ENCODE measurements around the gene RPL10A.
"Not testable (repeated sequence)": the region's sequence is repeated elsewhere in the genome, so short reads cannot be mapped to it uniquely, and the experiment has no call there.

Gene RPL10A

GRCh38 chr6:35506536-35506935 is 38.3 kb downstream of the RPL10A start:
- Mint-ChIP-seq H3K27ac (peak overlapping the region; percentile 12), H3K36me3 (no peaks in the 10 kb centered on the region), H3K4me1 (no peaks in the 10 kb centered on the region), H3K27me3 (peaks cover 14% of the 10 kb centered on the region), H3K9me3 (no peaks in the 10 kb centered on the region), H3K4me3 (no peak overlapping the region)

- Mint-ChIP-seq H3K27ac (no peak overlapping the region), H3K4me3 (no peak overlapping the region), H3K27me3 (peaks cover 12% of the 10 kb centered on the region), H3K4me1 (no peaks in the 10 kb centered on the region), H3K36me3 (no peaks in the 10 kb centered on the region), H3K9me3 (no peaks in the 10 kb centered on the region)
Observed at GRCh38 chr6:35507221-35507620, 39.0 kb downstream of the RPL10A start.

GRCh38 chr6:35508027-35508426 is 39.8 kb downstream of the RPL10A start:
- H3K27ac Mint-ChIP-seq, result no peak overlapping the region
- H3K9me3 Mint-ChIP-seq, result no peaks in the 10 kb centered on the region
- H3K4me1 Mint-ChIP-seq, result no peaks in the 10 kb centered on the region
- no peaks in the 10 kb centered on the region for H3K36me3 Mint-ChIP-seq
- H3K27me3 Mint-ChIP-seq, result peaks cover 12% of the 10 kb centered on the region
- H3K4me3 Mint-ChIP-seq, result no peak overlapping the region

GRCh38 chr6:35508542-35508941 is 40.3 kb downstream of the RPL10A start:
- Mint-ChIP-seq H3K9me3 (no peaks in the 10 kb centered on the region), H3K4me1 (no peaks in the 10 kb centered on the region), H3K4me3 (no peak overlapping the region), H3K27ac (no peak overlapping the region), H3K36me3 (no peaks in the 10 kb centered on the region), H3K27me3 (peaks cover 12% of the 10 kb centered on the region)

GRCh38 chr6:35510916-35511561 is 42.8 kb downstream of the RPL10A start:
- Mint-ChIP-seq H3K27me3 (peaks cover 12% of the 10 kb centered on the region), H3K9me3 (no peaks in the 10 kb centered on the region), H3K36me3 (no peaks in the 10 kb centered on the region), H3K4me3 (no peak overlapping the region), H3K4me1 (no peaks in the 10 kb centered on the region), H3K27ac (no peak overlapping the region)

- Mint-ChIP-seq H3K4me1 (no peaks in the 10 kb centered on the region), H3K27ac (no peak overlapping the region), H3K9me3 (no peaks in the 10 kb centered on the region), H3K27me3 (peaks cover 12% of the 10 kb centered on the region), H3K36me3 (no peaks in the 10 kb centered on the region), H3K4me3 (no peak overlapping the region)
Observed at GRCh38 chr6:35511562-35511941, 43.4 kb downstream of the RPL10A start.

GRCh38 chr6:35512006-35512405 is 43.8 kb downstream of the RPL10A start:
- H3K9me3 Mint-ChIP-seq, result no peaks in the 10 kb centered on the region
- no peaks in the 10 kb centered on the region for H3K36me3 Mint-ChIP-seq
- no peak overlapping the region for H3K27ac Mint-ChIP-seq
- no peaks in the 10 kb centered on the region for H3K4me1 Mint-ChIP-seq
- peaks cover 12% of the 10 kb centered on the region for H3K27me3 Mint-ChIP-seq
- no peak overlapping the region for H3K4me3 Mint-ChIP-seq

GRCh38 chr6:35512740-35513139 is 44.5 kb downstream of the RPL10A start, which contains the start of gene TULP1:
Gene TULP1, minus strand, starts transcription at chr6:35512896. Its CDS starts 38 bp downstream, at chr6:35512858.
- Mint-ChIP-seq H3K4me1 (no peaks in the 10 kb centered on the region), H3K4me3 (no peak within 1 kb of the TSS), H3K9me3 (no peaks in the 10 kb centered on the region), H3K27me3 (peaks cover 12% of the 10 kb centered on the region), H3K27ac (no peak within 1 kb of the TSS), H3K36me3 (no peaks in the 10 kb centered on the region)

GRCh38 chr6:35514587-35514986 is 46.4 kb downstream of the RPL10A start:
- Mint-ChIP-seq H3K36me3 (no peaks in the 10 kb centered on the region), H3K9me3 (no peaks in the 10 kb centered on the region), H3K27ac (no peak overlapping the region), H3K27me3 (peaks cover 9% of the 10 kb centered on the region), H3K4me1 (no peaks in the 10 kb centered on the region), H3K4me3 (no peak overlapping the region)

GRCh38 chr6:35515939-35516338 is 47.7 kb downstream of the RPL10A start:
- not testable (repeated sequence) for H3K27me3 Mint-ChIP-seq, H3K36me3 Mint-ChIP-seq, H3K4me3 Mint-ChIP-seq, H3K4me1 Mint-ChIP-seq, H3K9me3 Mint-ChIP-seq, H3K27ac Mint-ChIP-seq

- H3K9me3 Mint-ChIP-seq, result no peaks in the 10 kb centered on the region
- no peaks in the 10 kb centered on the region for H3K36me3 Mint-ChIP-seq
- H3K4me1 Mint-ChIP-seq, result no peaks in the 10 kb centered on the region
- no peaks in the 10 kb centered on the region for H3K27me3 Mint-ChIP-seq
- H3K4me3 Mint-ChIP-seq, result no peak overlapping the region
- no peak overlapping the region for H3K27ac Mint-ChIP-seq
Observed at GRCh38 chr6:35516712-35517111, 48.5 kb downstream of the RPL10A start.

GRCh38 chr6:35517978-35518377 is 49.8 kb downstream of the RPL10A start:
- H3K27me3 Mint-ChIP-seq, H3K27ac Mint-ChIP-seq, H3K4me3 Mint-ChIP-seq: not testable (repeated sequence)

GRCh38 chr6:35518566-35519312 is 50.5 kb downstream of the RPL10A start:
- Mint-ChIP-seq H3K4me1 (peaks cover 13% of the 10 kb centered on the region), H3K27ac (no peak overlapping the region), H3K4me3 (no peak overlapping the region)

More at GRCh38 chr6:35517978-35518377, 49.8 kb downstream of the RPL10A start:
- not testable (repeated sequence) for H3K4me1 Mint-ChIP-seq, H3K9me3 Mint-ChIP-seq, H3K36me3 Mint-ChIP-seq

GRCh38 chr6:35519313-35520015 is 51.3 kb downstream of the RPL10A start:
- no peaks in the 10 kb centered on the region for H3K9me3 Mint-ChIP-seq
- peaks cover 18% of the 10 kb centered on the region for H3K4me1 Mint-ChIP-seq
- no peaks in the 10 kb centered on the region for H3K36me3 Mint-ChIP-seq
- no peak overlapping the region for H3K4me3 Mint-ChIP-seq
- no peaks in the 10 kb centered on the region for H3K27me3 Mint-ChIP-seq
- H3K27ac Mint-ChIP-seq, result no peak overlapping the region

More at GRCh38 chr6:35518566-35519312, 50.5 kb downstream of the RPL10A start:
- Mint-ChIP-seq H3K9me3 (no peaks in the 10 kb centered on the region), H3K27me3 (no peaks in the 10 kb centered on the region), H3K36me3 (no peaks in the 10 kb centered on the region)

All from activated naive CD4-positive, alpha-beta T cell treated with anti-CD3 and anti-CD28 coated beads, Interleukin-2, amount 50 U/mL, for 24 hours (primary cell).